Left ventricle myocardium inferior (tissue), 1 donor: ENCODE measurements around the gene ZNF776. TPM values are rescaled to one million over a fixed set of nuclear protein-coding genes. Genes with fewer than 3 reads are reported as not detected.

Experiments
- DNase-seq: peaks from one replicate; pipeline ENCODE4 v3.0.0-alpha.2; 2020
- H3K27ac ChIP-seq: fragments of 200-600 bp; replicated peaks from 2 replicates; pipeline ENCODE4 v1.8.0; 2021
- H3K27me3 ChIP-seq: fragments of 200-600 bp; 2 replicates; pipeline ENCODE4 v1.8.0; 2021; ENCODE audit warnings: low read depth
- H3K36me3 ChIP-seq: fragments of 200-600 bp; 2 replicates; pipeline ENCODE4 v1.8.0; 2021
- H3K4me1 ChIP-seq: fragments of 200-600 bp; 2 replicates; pipeline ENCODE4 v1.8.0; 2021
- H3K4me3 ChIP-seq: fragments of 200-600 bp; 2 replicates; pipeline ENCODE4 v1.8.0; 2021; ENCODE audit warnings: mild to moderate bottlenecking, moderate library complexity
- H3K9me3 ChIP-seq: fragments of 200-600 bp; replicated peaks from 2 replicates; pipeline ENCODE4 v1.8.0; 2021
- CTCF ChIP-seq: fragments of 200-600 bp; IDR thresholded peaks from 2 replicates; pipeline ENCODE4 v1.8.0; 2021; ENCODE audit warnings: antibody characterized with exemption, mild to moderate bottlenecking, borderline replicate concordance
- intact Hi-C: fragments of 100-400 bp; cut with micrococcal nuclease; formaldehyde crosslinking; loops from one replicate; pipeline ENCODE4 v1.11.0; 2022
- total RNA-seq: library from RNA; stranded (reverse); fragmentation: NEBNext Ultra II Directional; extraction: Animal tissue kit (Norgen Biotek cat#: 25700); gene quantifications from one replicate; pipeline ENCODE4 v1.2.1, GENCODE V29; 2021
- donor health status: DM: no; HTN: yes; CAD: no; lungs with severe emphysema.

The ZNF776 gene
- total RNA-seq, 1 donor from 2014 or later, result 12.9 TPM

- Histone ChIP-seq H3K4me3 (peak overlapping the region; percentile 90), H3K27ac (peak overlapping the region; percentile 91), H3K4me1 (peaks cover 44% of the 10 kb centered on the region), H3K9me3 (peaks cover 46% of the 10 kb centered on the region), H3K36me3 (peaks cover 46% of the 10 kb centered on the region), H3K27me3 (no peaks in the 10 kb centered on the region)
- no peak for DNase-seq
- intact Hi-C loops, result no loop called here
- no peak for TF ChIP-seq CTCF
Observed at GRCh38 chr19:57747472-57747807, 825 bp downstream of the ZNF776 start.

GRCh38 chr19:57748029-57748428, 1.4 kb downstream of the ZNF776 start:
- Histone ChIP-seq H3K36me3 (peaks cover 52% of the 10 kb centered on the region), H3K27ac (no peak overlapping the region), H3K4me3 (peak overlapping the region; percentile 90), H3K27me3 (no peaks in the 10 kb centered on the region), H3K9me3 (peaks cover 52% of the 10 kb centered on the region), H3K4me1 (peaks cover 44% of the 10 kb centered on the region)
- intact Hi-C loops, result no loop called here
- DNase-seq, result no peak
- TF ChIP-seq CTCF, result no peak

GRCh38 chr19:57754091-57754673, 7.6 kb downstream of the ZNF776 start:
- no peak for TF ChIP-seq CTCF
- intact Hi-C loops, result no loop called here
- no peaks in the 10 kb centered on the region for H3K27me3 ChIP-seq
- no peak for DNase-seq
- peaks cover 19% of the 10 kb centered on the region for H3K4me1 ChIP-seq
- no peak overlapping the region for H3K27ac ChIP-seq
- no peak overlapping the region for H3K4me3 ChIP-seq
- peaks cover 100% of the 10 kb centered on the region for H3K36me3 ChIP-seq
- peaks cover 97% of the 10 kb centered on the region for H3K9me3 ChIP-seq

GRCh38 chr19:57755031-57755430, 8.4 kb downstream of the ZNF776 start:
- Histone ChIP-seq H3K4me3 (no peak overlapping the region), H3K27ac (no peak overlapping the region), H3K9me3 (peaks cover 90% of the 10 kb centered on the region), H3K36me3 (peaks cover 100% of the 10 kb centered on the region), H3K27me3 (no peaks in the 10 kb centered on the region), H3K4me1 (peaks cover 10% of the 10 kb centered on the region)
- DNase-seq, result no peak
- no peak for TF ChIP-seq CTCF
- intact Hi-C loops, result no loop called here

GRCh38 chr19:57757941-57758340, 11.3 kb downstream of the ZNF776 start:
- Histone ChIP-seq H3K9me3 (peaks cover 84% of the 10 kb centered on the region), H3K36me3 (peaks cover 99% of the 10 kb centered on the region), H3K27me3 (no peaks in the 10 kb centered on the region), H3K27ac (no peak overlapping the region), H3K4me1 (no peaks in the 10 kb centered on the region), H3K4me3 (no peak overlapping the region)
- intact Hi-C loops, result no loop called here
- no peak for DNase-seq
- TF ChIP-seq CTCF, result no peak
